Breast epithelium (tissue), 3 donors: Measurements from ENCODE around the gene SIRPA.

Experiments used
- POLR2A ChIP-seq: fragments of 450-650 bp; IDR thresholded peaks from one replicate; pipeline ENCODE4 v1.6.1; 2016; ENCODE audit warnings: antibody characterized with exemption, mild to moderate bottlenecking, moderate library complexity
- POLR2AphosphoS5 ChIP-seq, 3 donors: sonication (generic); formaldehyde crosslinking; IDR thresholded peaks; one replicate each; pipeline ENCODE4 v1.6.1; 2017; ENCODE audit warnings: antibody characterized with exemption in 3 of 3

DNA sequence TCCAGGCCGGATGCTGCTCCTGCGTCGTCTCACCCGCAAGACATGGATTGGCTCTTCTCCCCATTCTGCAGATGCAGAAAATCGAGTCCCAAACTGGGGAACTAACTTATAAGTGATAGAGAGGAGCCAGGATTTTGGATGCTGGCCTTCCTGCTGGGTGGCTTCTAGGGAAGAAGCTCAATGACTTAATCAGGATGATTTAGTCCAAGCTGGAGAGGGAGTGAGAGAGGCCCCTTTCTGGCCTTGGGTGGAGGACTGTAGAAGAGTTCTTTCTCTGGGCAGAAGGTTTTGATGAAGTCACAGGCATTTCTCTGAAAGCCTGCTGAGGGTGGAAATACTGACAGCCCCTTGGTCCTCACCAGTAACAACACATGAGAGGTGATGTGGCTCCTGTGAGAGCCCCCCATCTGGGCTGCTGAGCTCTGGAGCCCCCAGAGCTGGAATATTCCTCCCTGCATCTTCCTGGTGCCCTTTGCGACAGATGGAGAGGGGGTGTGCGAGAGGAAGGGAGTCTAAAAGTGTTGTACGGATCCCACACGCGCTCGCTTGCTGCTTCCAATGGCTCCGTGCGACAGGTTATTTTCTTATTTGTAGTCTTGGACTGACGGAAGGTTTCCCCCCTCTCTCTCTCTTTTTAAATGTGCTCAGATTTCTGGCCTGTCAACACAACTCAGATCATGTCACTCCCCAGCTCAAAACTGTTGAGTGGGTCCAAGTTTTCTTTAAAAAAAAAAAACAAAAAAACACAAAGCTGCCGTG lies 3.5 kb downstream of the SIRPA start:
- TF ChIP-seq POLR2AphosphoS5 (IDR thresholded peaks at IDR 0.05) (no peak), POLR2A (no peak)
